Endothelial cell of umbilical vein (primary cell): ENCODE data around the gene PLXNA4. TPM values are rescaled to one million over a fixed set of nuclear protein-coding genes. Genes with fewer than 3 reads are reported as not detected.

ENCODE experiments used
- BruUV-seq: library from RNA; stranded (reverse); fragments of 400-500 nt; replicated peaks from 2 replicates; lab custom pipeline; 2021; lab: Mats Ljungman, UMichigan
- CTCF ChIA-PET: fragments of 300-600, 350-600 bp; sonication (Branson Sonifier 250); formaldehyde crosslinking; loops from one replicate; lab custom pipeline; 2021; ENCODE audit warnings: antibody characterized with exemption, inconsistent platforms; lab: Charles Lee
- POLR2A ChIA-PET: fragments of 300-600, 350-600 bp; sonication (Branson Sonifier 250); formaldehyde crosslinking; loops from one replicate; lab custom pipeline; 2021; ENCODE audit warnings: antibody characterized with exemption, inconsistent platforms; lab: Charles Lee
- DNase-seq: peaks from one replicate; pipeline ENCODE4 v3.0.0-alpha.2; 2011; ENCODE audit warnings: low read depth, low spot score
- FAIRE-seq: peaks from 2 replicates; lab custom pipeline; 2011; peaks lifted over from hg19 to GRCh38; lab: Jason Lieb, UNC
- H2AFZ ChIP-seq: 2 replicates; pipeline ENCODE4 v1.6.0; 2012; ENCODE audit warnings: low read depth, low read length, control low read depth, inconsistent platforms
- H3K27ac ChIP-seq: 2 replicates; pipeline ENCODE4 v1.5.1; 2011; ENCODE audit warnings: low read depth, mild to moderate bottlenecking, control low read depth, low read length, moderate library complexity; ENCODE audit not compliant: insufficient read depth
- H3K27me3 ChIP-seq, 2 experiments: 2 replicates each; pipeline versions ENCODE4 v1.6.0 to v1.6.1; 2011; ENCODE audit warnings: low read length in 2 of 2, mixed read lengths in 1 of 2; ENCODE audit not compliant: control insufficient read depth in 2 of 2, insufficient read depth in 2 of 2
- H3K36me3 ChIP-seq, 2 experiments: 2 replicates in 1 of 2; 3 replicates in 1 of 2; pipeline ENCODE4 v1.5.1; 2011; ENCODE audit warnings: low read length in 2 of 2, mild to moderate bottlenecking in 1 of 2, moderate library complexity in 1 of 2; ENCODE audit not compliant: control insufficient read depth in 2 of 2, insufficient read depth in 2 of 2; ENCODE audit errors: extremely low read depth in 1 of 2
- H3K4me1 ChIP-seq: 3 replicates; pipeline ENCODE4 v1.5.1; 2011; ENCODE audit warnings: mild to moderate bottlenecking, low read length; ENCODE audit not compliant: control insufficient read depth, insufficient read depth; ENCODE audit errors: extremely low read depth
- H3K4me2 ChIP-seq: 2 replicates; pipeline ENCODE4 v1.6.1; 2011; ENCODE audit warnings: low read length, control low read depth, mixed read lengths; ENCODE audit not compliant: insufficient read depth
- H3K4me3 ChIP-seq, 3 experiments: fragments of 200-600 bp in 1 of 3; sonication (generic), shearing (Covaris generic) in 1 of 3; replicated peaks in 1 of 3; 2 replicates each; pipeline ENCODE4 v1.5.1; 2011 to 2016; ENCODE audit warnings: control low read depth in 3 of 3, low read length in 3 of 3, mild to moderate bottlenecking in 2 of 3, inconsistent platforms in 1 of 3, low read depth in 1 of 3, moderate library complexity in 1 of 3; ENCODE audit not compliant: insufficient read depth in 1 of 3
- H3K79me2 ChIP-seq: 2 replicates; pipeline ENCODE4 v1.6.0; 2012; ENCODE audit warnings: low read length, inconsistent platforms; ENCODE audit not compliant: control insufficient read depth, insufficient read depth
- H3K9ac ChIP-seq: replicated peaks from 2 replicates; pipeline ENCODE3; 2011; ENCODE audit warnings: low read length, control low read depth; ENCODE audit not compliant: insufficient read depth; ENCODE audit errors: extremely low read depth
- H3K9me1 ChIP-seq: replicated peaks from 3 replicates; pipeline ENCODE4 v1.6.0; 2011; ENCODE audit warnings: mild to moderate bottlenecking, low read length; ENCODE audit not compliant: control insufficient read depth, insufficient read depth; ENCODE audit errors: extremely low read depth
- H3K9me3 ChIP-seq: replicated peaks from 2 replicates; pipeline ENCODE4 v1.5.1; 2012; ENCODE audit warnings: low read length, inconsistent platforms; ENCODE audit not compliant: control insufficient read depth, insufficient read depth
- H4K20me1 ChIP-seq: replicated peaks from 2 replicates; pipeline ENCODE3; 2011; ENCODE audit warnings: mild to moderate bottlenecking, low read length; ENCODE audit not compliant: control insufficient read depth, insufficient read depth; ENCODE audit errors: extremely low read depth
- CTCF ChIP-seq, 2 donors: IDR thresholded peaks; 1 replicate in 1 of 2; 2 replicates in 1 of 2; pipeline ENCODE4 v1.5.1; 2011; ENCODE audit warnings: low read length in 2 of 2, mild to moderate bottlenecking in 2 of 2, moderate library complexity in 2 of 2, control low read depth in 1 of 2, inconsistent platforms in 1 of 2, low read depth in 1 of 2; ENCODE audit not compliant: insufficient read depth in 1 of 2; ENCODE audit errors: extremely low read depth in 1 of 2
- EZH2 ChIP-seq: IDR thresholded peaks from 2 replicates; pipeline ENCODE4 v1.6.1; 2012; ENCODE audit warnings: borderline replicate concordance, low read depth, mild to moderate bottlenecking, moderate library complexity, low read length, inconsistent platforms; ENCODE audit not compliant: severe bottlenecking
- FOS ChIP-seq: IDR thresholded peaks from 2 replicates; pipeline ENCODE4 v1.6.1; 2011; ENCODE audit warnings: mild to moderate bottlenecking, low read length, moderate library complexity, borderline replicate concordance; ENCODE audit not compliant: insufficient read depth
- GATA2 ChIP-seq: IDR thresholded peaks from 2 replicates; pipeline ENCODE4 v1.7.0; 2011; ENCODE audit warnings: low read depth, mild to moderate bottlenecking, moderate library complexity, mixed read lengths, low read length; ENCODE audit not compliant: insufficient read length, insufficient read depth
- JUN ChIP-seq: IDR thresholded peaks from 2 replicates; pipeline ENCODE4 v1.6.1; 2011; ENCODE audit warnings: borderline replicate concordance, low read depth; ENCODE audit not compliant: insufficient read length, insufficient read depth
- MAX ChIP-seq: IDR thresholded peaks from 2 replicates; pipeline ENCODE4 v1.6.1; 2011; ENCODE audit not compliant: insufficient read depth, insufficient read length
- MYC ChIP-seq: IDR thresholded peaks from one replicate; pipeline ENCODE4 v1.6.1; 2011; ENCODE audit warnings: mild to moderate bottlenecking, low read depth, low read length
- POLR2A ChIP-seq: IDR thresholded peaks from 2 replicates; pipeline ENCODE4 v1.6.1; 2012; ENCODE audit warnings: low read depth, mild to moderate bottlenecking, control low read depth, low read length
- POLR2AphosphoS5 ChIP-seq: IDR thresholded peaks from 2 replicates; pipeline ENCODE4 v1.6.1; 2012; ENCODE audit warnings: low read depth, mild to moderate bottlenecking, control low read depth, low read length, moderate library complexity; ENCODE audit not compliant: insufficient read depth
- dilution Hi-C: fragments of 300-500 bp; cut with MboI; formaldehyde crosslinking; loops from one replicate; pipeline ENCODE4 v1.15.0; 2019; ENCODE audit warnings: low sequenced_read_pairs; ENCODE audit not compliant: extremely low pct_ligation_motif_present
- intact Hi-C: fragments of 100-400 bp; cut with micrococcal nuclease; formaldehyde crosslinking; loops from one replicate; pipeline ENCODE4 v1.10.0; 2022
- polyA plus RNA-seq, 4 experiments: library from polyadenylated mRNA; depleted of rRNA in 3 of 4; stranded (reverse) in 3 of 4; unstranded in 1 of 4; fragments of >200 nt; gene quantifications; 2 replicates each; pipeline versions ENCODE4 v1.2.1 to v1.2.3, GENCODE V29; 2011 to 2012; ENCODE audit warnings: missing spikeins in 1 of 4
- total RNA-seq: library from RNA; stranded (reverse); gene quantifications from 2 replicates; pipeline ENCODE4 v1.2.3, GENCODE V29; 2021

The PLXNA4 gene
- total and polyA plus RNA-seq, 2 donors (not counting 3 experiments of a cell fraction or from before 2014, with no cell fraction given): 12.1 to 20.4 TPM

DNA sequence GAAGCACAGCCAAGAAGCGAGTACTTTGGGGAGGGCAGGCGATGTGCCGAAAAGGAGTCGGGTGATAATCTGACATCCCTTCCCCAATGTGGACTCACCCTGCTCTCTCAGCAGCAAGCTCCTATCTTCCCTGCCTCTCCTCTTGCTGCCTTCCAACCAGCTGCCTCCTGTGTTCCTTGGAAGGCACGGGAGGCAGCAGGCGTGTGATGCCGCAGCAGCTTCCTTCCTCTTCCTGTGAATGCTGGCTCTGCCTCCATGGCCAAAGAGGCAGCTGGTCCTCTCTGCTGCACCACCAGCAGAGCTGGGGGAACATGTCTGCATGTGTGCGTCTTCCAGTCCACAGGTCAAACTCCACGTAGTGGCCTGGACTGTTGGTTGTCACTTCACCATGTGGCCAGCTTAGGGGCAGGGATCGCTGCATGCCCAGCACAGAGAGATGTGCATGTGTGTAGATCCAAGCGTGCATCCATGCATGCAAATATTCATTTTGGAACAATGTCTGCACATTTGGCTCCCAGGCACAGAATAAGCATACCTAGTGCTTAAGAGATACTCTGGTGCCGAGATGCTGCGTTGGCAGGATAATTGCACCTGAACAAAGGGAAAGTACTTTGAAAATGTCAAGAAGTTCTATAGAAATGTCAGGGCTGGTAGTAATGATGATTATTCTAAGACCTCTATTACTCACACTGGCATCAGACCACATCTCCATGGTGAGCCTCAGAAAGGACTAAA is 499.8 kb downstream of the PLXNA4 start:
- ChIA-PET POLR2A (no interaction called here), CTCF (interaction anchor here (1.4 to 1.8 kb wide), 2 partner anchors 13 to 27 kb away, joined by 3 to 5 read pairs; no protein-coding TSS in a partner anchor)
- Histone ChIP-seq H4K20me1 (no peaks in the 10 kb centered on the region), H3K36me3 (no peaks in the 10 kb centered on the region), H3K27ac (no peak overlapping the region), H3K4me3 (no peak overlapping the region), H3K9me1 (no peaks in the 10 kb centered on the region), H3K27me3 (peaks cover 12 to 28% of the 10 kb centered on the region in 2 experiments), H3K4me1 (no peaks in the 10 kb centered on the region), H3K79me2 (no peaks in the 10 kb centered on the region), H3K9me3 (no peaks in the 10 kb centered on the region), H3K4me2 (no peak overlapping the region), H3K9ac (no peak overlapping the region), H2AFZ (no peak overlapping the region)
- no TSS peak for BruUV-seq
- FAIRE-seq (no peak), DNase-seq (no peak)
- dilution Hi-C loops: no loop called here
- intact Hi-C loops: no loop called here
- TF ChIP-seq MYC (no peak), MAX (no peak), POLR2A (no peak), CTCF (IDR thresholded peaks at IDR 0.05; ENCODE audit: extremely low read depth in 1 of 2, insufficient read depth in 1 of 2, low read depth in 1 of 2, low read length in 2 of 2) (no peak), FOS (no peak), JUN (no peak), EZH2 (no peak), POLR2AphosphoS5 (no peak), GATA2 (no peak)
